Smooth muscle cell (in vitro differentiated cells): ENCODE data around the gene RAB1A. TPM values are rescaled to one million over a fixed set of nuclear protein-coding genes. Genes with fewer than 3 reads are reported as not detected.
"Not testable (repeated sequence)": the region's sequence is repeated elsewhere in the genome, so short reads cannot be mapped to it uniquely, and the experiment has no call there.

Experiments
- DNase-seq: peaks from one replicate; lab custom pipeline; 2025; ENCODE audit not compliant: unreplicated experiment; lab: John Stamatoyannopoulos, UW
- H2AFZ ChIP-seq: fragments of 200-600 bp; sonication (generic); 2 replicates; pipeline ENCODE4 v1.6.0; 2016; ENCODE audit warnings: antibody characterized with exemption, low read depth, mild to moderate bottlenecking
- H3F3A ChIP-seq: fragments of 200-600 bp; sonication (generic); 2 replicates; pipeline ENCODE4 v1.6.0; 2017; ENCODE audit warnings: antibody characterized with exemption, low read depth
- H3K27ac ChIP-seq: fragments of 200-600 bp; sonication (generic); 2 replicates; pipeline ENCODE4 v1.5.1; 2016; ENCODE audit warnings: low read depth, mild to moderate bottlenecking
- H3K27me3 ChIP-seq: fragments of 200-600 bp; sonication (generic); 2 replicates; pipeline ENCODE4 v1.6.1; 2016; ENCODE audit warnings: low read depth, mild to moderate bottlenecking
- H3K36me3 ChIP-seq: fragments of 200-600 bp; sonication (generic); 2 replicates; pipeline ENCODE4 v1.5.1; 2016; ENCODE audit warnings: low read depth
- H3K4me1 ChIP-seq: fragments of 200-600 bp; sonication (generic); 2 replicates; pipeline ENCODE4 v1.5.1; 2016; ENCODE audit warnings: low read depth
- H3K4me2 ChIP-seq: fragments of 200-600 bp; sonication (generic); 2 replicates; pipeline ENCODE4 v1.6.0; 2016; ENCODE audit warnings: mild to moderate bottlenecking
- H3K4me3 ChIP-seq: fragments of 200-600 bp; sonication (generic); 2 replicates; pipeline ENCODE4 v1.5.1; 2016; ENCODE audit warnings: mild to moderate bottlenecking
- H3K79me2 ChIP-seq: fragments of 200-600 bp; sonication (generic); 2 replicates; pipeline ENCODE4 v1.6.0; 2016; ENCODE audit warnings: low read depth, mild to moderate bottlenecking
- H3K9ac ChIP-seq: fragments of 200-600 bp; sonication (generic); 2 replicates; pipeline ENCODE4 v1.6.0; 2016; ENCODE audit warnings: low read depth
- H3K9me3 ChIP-seq: fragments of 200-600 bp; sonication (generic); replicated peaks from 2 replicates; pipeline ENCODE4 v1.5.1; 2016; ENCODE audit warnings: low read depth
- H4K20me1 ChIP-seq: fragments of 200-600 bp; sonication (generic); 2 replicates; pipeline ENCODE4 v1.6.0; 2016; ENCODE audit warnings: low read depth
- WGBS: methylation state at CpG from one replicate; pipeline ENCODE4 v1.1.7; 2016; ENCODE audit warnings: low lambda C conversion rate; 5-methylcytosine and 5-hydroxymethylcytosine counted together
- polyA plus RNA-seq: library from polyadenylated mRNA; unstranded; fragments of >200 nt; fragmentation: Nextera tagmentation; extraction: Ambion mirVana; gene quantifications from 2 replicates; pipeline ENCODE4 v1.2.1, GENCODE V29; 2016
- total RNA-seq: library from RNA; depleted of rRNA; stranded (reverse); fragments of >200 nt; gene quantifications from 2 replicates; pipeline ENCODE4 v1.2.3, GENCODE V29; 2014
- TF ChIP-seq, protein P1 (sequence below): fragments of 200-600 bp; sonication (generic); IDR thresholded peaks from 2 replicates; pipeline ENCODE4 v1.5.1; 2017; ENCODE audit warnings: borderline replicate concordance, mild to moderate bottlenecking, antibody characterized with exemption; ENCODE audit not compliant: insufficient read depth, poor library complexity, severe bottlenecking

Gene RAB1A
- total and polyA plus RNA-seq, 2 experiments from 2014 or later: 250 to 361 TPM

DNA sequence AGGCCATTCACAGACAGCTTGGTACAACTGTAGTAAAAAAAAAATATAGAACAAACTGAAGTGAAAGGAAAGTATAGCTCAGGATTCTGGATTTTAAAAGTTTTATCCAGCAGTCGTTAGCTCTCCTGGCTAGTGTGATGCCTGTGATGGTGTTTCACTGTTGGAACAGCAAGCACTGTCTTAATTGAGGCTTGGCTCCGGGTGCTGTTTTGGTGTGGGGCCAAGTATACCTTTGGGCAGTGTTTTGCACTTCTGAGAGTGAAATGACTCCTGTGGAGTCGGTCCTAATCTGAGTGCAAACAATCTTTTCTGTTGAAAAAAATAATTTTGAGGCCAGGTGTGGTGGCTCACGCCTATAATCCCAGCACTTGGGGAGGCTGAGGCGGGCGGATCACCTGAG, 28.7 kb upstream of the RAB1A start:
- no peak overlapping the region for H3K27ac ChIP-seq
- H3K9ac ChIP-seq: no peak overlapping the region
- WGBS: 92% methylated on average over 6 of the region's 6 CpGs
- no peaks in the 10 kb centered on the region for H3K79me2 ChIP-seq
- H3F3A ChIP-seq: no peaks in the 10 kb centered on the region
- no peaks in the 10 kb centered on the region for H3K27me3 ChIP-seq
- H3K9me3 ChIP-seq: no peaks in the 10 kb centered on the region
- no peak for DNase-seq
- no peaks in the 10 kb centered on the region for H3K4me1 ChIP-seq
- TF ChIP-seq, protein P1, sequence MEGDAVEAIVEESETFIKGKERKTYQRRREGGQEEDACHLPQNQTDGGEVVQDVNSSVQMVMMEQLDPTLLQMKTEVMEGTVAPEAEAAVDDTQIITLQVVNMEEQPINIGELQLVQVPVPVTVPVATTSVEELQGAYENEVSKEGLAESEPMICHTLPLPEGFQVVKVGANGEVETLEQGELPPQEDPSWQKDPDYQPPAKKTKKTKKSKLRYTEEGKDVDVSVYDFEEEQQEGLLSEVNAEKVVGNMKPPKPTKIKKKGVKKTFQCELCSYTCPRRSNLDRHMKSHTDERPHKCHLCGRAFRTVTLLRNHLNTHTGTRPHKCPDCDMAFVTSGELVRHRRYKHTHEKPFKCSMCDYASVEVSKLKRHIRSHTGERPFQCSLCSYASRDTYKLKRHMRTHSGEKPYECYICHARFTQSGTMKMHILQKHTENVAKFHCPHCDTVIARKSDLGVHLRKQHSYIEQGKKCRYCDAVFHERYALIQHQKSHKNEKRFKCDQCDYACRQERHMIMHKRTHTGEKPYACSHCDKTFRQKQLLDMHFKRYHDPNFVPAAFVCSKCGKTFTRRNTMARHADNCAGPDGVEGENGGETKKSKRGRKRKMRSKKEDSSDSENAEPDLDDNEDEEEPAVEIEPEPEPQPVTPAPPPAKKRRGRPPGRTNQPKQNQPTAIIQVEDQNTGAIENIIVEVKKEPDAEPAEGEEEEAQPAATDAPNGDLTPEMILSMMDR: no peak
- H3K36me3 ChIP-seq: no peaks in the 10 kb centered on the region
- no peak overlapping the region for H3K4me3 ChIP-seq
- H4K20me1 ChIP-seq: no peaks in the 10 kb centered on the region
- H3K4me2 ChIP-seq: no peak overlapping the region
- no peak overlapping the region for H2AFZ ChIP-seq

DNA sequence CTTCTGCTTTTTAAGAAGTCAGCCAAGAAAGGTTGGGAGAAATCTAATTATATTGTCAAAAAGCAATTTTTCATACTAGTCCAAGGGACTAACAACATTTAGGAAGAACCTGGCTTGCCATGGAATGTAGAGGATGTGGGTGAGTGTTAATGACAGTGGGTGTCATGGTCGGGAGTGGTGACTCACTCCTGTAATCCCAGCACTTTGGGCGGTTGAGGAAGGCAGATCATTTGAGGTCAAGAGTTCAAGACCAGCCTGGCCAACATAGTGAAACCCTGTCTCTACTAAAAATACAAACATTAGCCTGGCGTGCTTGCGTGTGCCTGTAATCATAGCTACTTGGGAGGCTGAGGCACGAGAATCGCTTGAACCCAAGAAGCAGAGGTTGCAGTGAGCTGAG, 27.9 kb upstream of the RAB1A start:
- H4K20me1 ChIP-seq, H3K27me3 ChIP-seq, H3K27ac ChIP-seq, H2AFZ ChIP-seq, DNase-seq, H3K9ac ChIP-seq, H3F3A ChIP-seq, H3K4me1 ChIP-seq, H3K4me2 ChIP-seq, H3K4me3 ChIP-seq, H3K79me2 ChIP-seq, H3K9me3 ChIP-seq, H3K36me3 ChIP-seq: not testable (repeated sequence)
- WGBS: 67% methylated on average over 6 of the region's 6 CpGs

DNA sequence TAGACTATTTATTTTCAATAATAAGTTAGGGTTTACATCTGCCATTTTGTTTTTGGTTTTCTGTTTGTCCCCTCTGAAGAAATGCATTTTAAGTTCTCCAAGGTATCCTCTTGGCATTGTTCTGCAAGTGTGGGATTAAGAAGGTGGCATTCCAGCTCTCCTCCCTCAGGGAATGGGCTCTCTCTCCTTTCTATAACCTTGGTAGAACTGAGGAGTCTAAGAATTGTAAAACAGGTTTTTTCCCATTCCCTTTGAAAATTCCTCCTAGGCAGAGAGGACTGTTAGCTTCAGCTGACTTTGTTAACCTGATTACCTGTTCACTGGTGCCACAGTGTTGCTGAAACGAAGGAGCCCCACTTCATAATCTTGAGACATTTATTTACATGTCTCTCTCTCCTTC, 26.1 kb upstream of the RAB1A start:
- no peak for DNase-seq
- Histone ChIP-seq H3K9me3 (no peaks in the 10 kb centered on the region), H3F3A (no peaks in the 10 kb centered on the region), H3K4me2 (no peak overlapping the region), H3K9ac (no peak overlapping the region), H4K20me1 (no peaks in the 10 kb centered on the region), H3K79me2 (no peaks in the 10 kb centered on the region), H3K4me3 (no peak overlapping the region), H3K4me1 (no peaks in the 10 kb centered on the region), H3K36me3 (no peaks in the 10 kb centered on the region), H3K27me3 (no peaks in the 10 kb centered on the region), H2AFZ (no peak overlapping the region), H3K27ac (no peak overlapping the region)
- WGBS: 71% methylated on average over 1 of the region's 1 CpG
- TF ChIP-seq, protein P1: no peak

DNA sequence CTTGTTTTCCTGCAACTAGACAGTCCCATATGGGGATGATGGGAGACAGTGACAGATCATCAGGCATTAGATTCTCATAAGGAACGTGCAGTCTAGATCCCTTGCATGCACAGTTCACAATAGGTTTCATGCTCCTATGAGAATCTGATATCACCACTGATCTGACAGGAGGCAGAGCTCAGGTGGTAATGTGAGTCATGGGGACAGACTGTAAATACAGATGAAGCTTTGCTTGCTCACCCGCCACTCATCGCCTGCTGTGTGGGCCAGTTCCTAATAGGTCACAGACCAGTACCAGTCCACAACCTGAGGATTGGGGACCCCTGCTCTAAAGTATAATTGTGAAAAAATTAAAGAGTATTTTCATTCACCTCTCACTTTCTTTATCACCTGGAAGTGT, 23.6 kb upstream of the RAB1A start:
- Histone ChIP-seq H2AFZ (no peak overlapping the region), H3F3A (no peaks in the 10 kb centered on the region), H3K4me2 (no peak overlapping the region), H3K9ac (no peak overlapping the region), H3K4me1 (no peaks in the 10 kb centered on the region), H3K79me2 (no peaks in the 10 kb centered on the region), H3K9me3 (no peaks in the 10 kb centered on the region), H3K36me3 (no peaks in the 10 kb centered on the region), H3K27ac (no peak overlapping the region), H3K4me3 (no peak overlapping the region), H4K20me1 (no peaks in the 10 kb centered on the region), H3K27me3 (no peaks in the 10 kb centered on the region)
- TF ChIP-seq, protein P1: no peak
- 78% methylated on average over 3 of the region's 3 CpGs for WGBS
- no peak for DNase-seq
